Measurements from ENCODE around the gene CEP295NL.
"Not testable (repeated sequence)": the region's sequence is repeated elsewhere in the genome, so short reads cannot be mapped to it uniquely, and the experiment has no call there.

Gene CEP295NL

GRCh38 chr17:78889531-78889930, 13.5 kb downstream of the CEP295NL start:
- no peak for DNase-seq (ENCODE audit: low read depth in 4 of 4, low spot score in 1 of 4)

GRCh38 chr17:78888941-78889518, 14.0 kb downstream of the CEP295NL start:
- DNase-seq (ENCODE audit: low read depth in 4 of 4, low spot score in 1 of 4) = no peak

- no peak for DNase-seq (ENCODE audit: low read depth in 4 of 4, low spot score in 1 of 4)
Observed at GRCh38 chr17:78886954-78887353, 16.0 kb downstream of the CEP295NL start.

- DNase-seq (ENCODE audit: low read depth in 4 of 4, low spot score in 1 of 4) = no peak
Observed at GRCh38 chr17:78885956-78886355, 17.0 kb downstream of the CEP295NL start.

- no peak for DNase-seq (ENCODE audit: low read depth in 4 of 4, low spot score in 1 of 4)
Observed at GRCh38 chr17:78884876-78885667, 17.9 kb downstream of the CEP295NL start.

- DNase-seq (ENCODE audit: low read depth in 4 of 4, low spot score in 1 of 4) = no peak
Observed at GRCh38 chr17:78884148-78884825, 18.7 kb downstream of the CEP295NL start.

- DNase-seq (ENCODE audit: low read depth in 4 of 4, low spot score in 1 of 4) = no peak
Observed at GRCh38 chr17:78883533-78884131, 19.4 kb downstream of the CEP295NL start.

GRCh38 chr17:78883089-78883532, 19.9 kb downstream of the CEP295NL start:
- no peak for DNase-seq (ENCODE audit: low read depth in 4 of 4, low spot score in 1 of 4)

- DNase-seq (ENCODE audit: low read depth in 4 of 4, low spot score in 1 of 4) = no peak
Observed at GRCh38 chr17:78882540-78883088, 20.4 kb downstream of the CEP295NL start.

- no peak for DNase-seq (ENCODE audit: low read depth in 4 of 4, low spot score in 1 of 4)
Observed at GRCh38 chr17:78879635-78880186, 23.3 kb downstream of the CEP295NL start.

- no peak for DNase-seq (ENCODE audit: low read depth in 4 of 4, low spot score in 1 of 4)
Observed at GRCh38 chr17:78878871-78879527, 24.0 kb downstream of the CEP295NL start.

- no peak for DNase-seq (ENCODE audit: low read depth in 4 of 4, low spot score in 1 of 4)
Observed at GRCh38 chr17:78878261-78878660, 24.7 kb downstream of the CEP295NL start.

- DNase-seq (ENCODE audit: low read depth in 4 of 4, low spot score in 1 of 4) = not testable (repeated sequence)
Observed at GRCh38 chr17:78876954-78877517, 26.0 kb downstream of the CEP295NL start.

- no peak for DNase-seq (ENCODE audit: low read depth in 4 of 4, low spot score in 1 of 4)
Observed at GRCh38 chr17:78876094-78876597, 26.9 kb downstream of the CEP295NL start.

GRCh38 chr17:78875363-78876093, 27.5 kb downstream of the CEP295NL start:
- no peak for DNase-seq (ENCODE audit: low read depth in 4 of 4, low spot score in 1 of 4)

GRCh38 chr17:78873519-78874340, 29.3 kb downstream of the CEP295NL start:
- DNase-seq (ENCODE audit: low read depth in 4 of 4, low spot score in 1 of 4) = no peak

GRCh38 chr17:78872486-78872885, 30.5 kb downstream of the CEP295NL start:
- no peak for DNase-seq (ENCODE audit: low read depth in 4 of 4, low spot score in 1 of 4)

- no peak for DNase-seq (ENCODE audit: low read depth in 4 of 4, low spot score in 1 of 4)
Observed at GRCh38 chr17:78870621-78871020, 32.4 kb downstream of the CEP295NL start.
